GM12878 (cell line): ENCODE measurements around the gene TRIM69. TPM values are rescaled to one million over a fixed set of nuclear protein-coding genes. Genes with fewer than 3 reads are reported as not detected.

ENCODE experiments used
- BCL11A ChIP-seq: IDR thresholded peaks from 2 replicates; pipeline ENCODE4 v1.6.1; 2011; ENCODE audit warnings: low read depth, low read length
- BRCA1 ChIP-seq: IDR thresholded peaks from 2 replicates; pipeline ENCODE4 v1.6.1; 2011; ENCODE audit warnings: low read depth, low read length, improper control_type of control experiment
- CBX5 ChIP-seq: sonication (generic); IDR thresholded peaks from 2 replicates; pipeline ENCODE4 v1.6.1; 2016; ENCODE audit warnings: low read depth, moderate library complexity, mild to moderate bottlenecking, inconsistent platforms
- EGR1 ChIP-seq, 2 experiments: IDR thresholded peaks; 1 replicate in 1 of 2; 2 replicates in 1 of 2; pipeline ENCODE4 v1.6.1; 2011 to 2012; ENCODE audit warnings: low read depth in 2 of 2, low read length in 2 of 2, borderline replicate concordance in 1 of 2, mild to moderate bottlenecking in 1 of 2, moderate library complexity in 1 of 2
- EP300 ChIP-seq, 2 experiments: fragments of 150-350 bp in 1 of 2; IDR thresholded peaks; 2 replicates each; pipeline ENCODE4 v1.6.1; 2011 to 2012; ENCODE audit warnings: low read depth in 2 of 2, low read length in 2 of 2, borderline replicate concordance in 1 of 2, improper control_type of control experiment in 1 of 2, inconsistent platforms in 1 of 2; ENCODE audit not compliant: control insufficient read depth in 1 of 2
- ETV6 ChIP-seq, 2 experiments: fragments of 450-650 bp in 1 of 2; IDR thresholded peaks in 1 of 2; conservative IDR thresholded peaks in 1 of 2; 2 replicates each; pipeline ENCODE4 v1.6.1; 2014; ENCODE audit warnings: antibody characterized with exemption in 1 of 2, borderline replicate concordance in 1 of 2, low read depth in 1 of 2, mild to moderate bottlenecking in 1 of 2, moderate library complexity in 1 of 2
- HDGF ChIP-seq: fragments of 450-650 bp; IDR thresholded peaks from 2 replicates; pipeline ENCODE4 v1.6.1; 2016; ENCODE audit warnings: antibody characterized with exemption
- IKZF1 ChIP-seq: fragments of 450-650 bp; conservative IDR thresholded peaks from 2 replicates; pipeline ENCODE4 v1.6.1; 2017; ENCODE audit warnings: antibody characterized with exemption, mild to moderate bottlenecking
- IKZF2 ChIP-seq, 2 experiments: fragments of 450-650 bp; IDR thresholded peaks; 2 replicates each; pipeline ENCODE4 v1.6.1; 2017; ENCODE audit warnings: mild to moderate bottlenecking in 2 of 2, moderate library complexity in 2 of 2
- NFXL1 ChIP-seq: fragments of 450-650 bp; IDR thresholded peaks from 2 replicates; pipeline ENCODE4 v1.6.1; 2017; ENCODE audit warnings: antibody characterized with exemption, mild to moderate bottlenecking, borderline replicate concordance
- NRF1 ChIP-seq: conservative IDR thresholded peaks from 2 replicates; pipeline ENCODE4 v1.6.1; 2011; ENCODE audit warnings: mild to moderate bottlenecking, low read depth, low read length, improper control_type of control experiment
- POLR2AphosphoS5 ChIP-seq: IDR thresholded peaks from 2 replicates; pipeline ENCODE4 v1.6.1; 2011; ENCODE audit warnings: mild to moderate bottlenecking, low read length, inconsistent platforms
- RCOR1 ChIP-seq: conservative IDR thresholded peaks from 2 replicates; pipeline ENCODE4 v1.6.1; 2012; ENCODE audit warnings: low read depth, low read length, improper control_type of control experiment
- ZNF207 ChIP-seq: fragments of 450-650 bp; IDR thresholded peaks from 2 replicates; pipeline ENCODE4 v1.6.1; 2014; ENCODE audit warnings: antibody characterized with exemption, mild to moderate bottlenecking, borderline replicate concordance
- ZNF274 ChIP-seq: IDR thresholded peaks from one replicate; pipeline ENCODE4 v1.8.0; 2011; ENCODE audit not compliant: insufficient read length, insufficient read depth
- ZZZ3 ChIP-seq: IDR thresholded peaks from 2 replicates; pipeline ENCODE4 v1.6.1; 2011; ENCODE audit warnings: low read depth; ENCODE audit not compliant: control insufficient read depth, insufficient read length
- polyA plus RNA-seq, 11 experiments: library from polyadenylated mRNA; depleted of rRNA in 4 of 11; unstranded in 6 of 11; stranded (reverse) in 5 of 11; fragments of >200 nt; fragmentation: Nextera tagmentation in 4 of 11; fragmentation: Illumina TruSeq in 1 of 11; extraction: Ambion mirVana in 4 of 11; extraction: Trizol in 1 of 11; gene quantifications; 1 replicate in 1 of 11; 2 replicates in 10 of 11; pipeline versions ENCODE4 v1.2.1 to v1.2.3, GENCODE V29; 2011 to 2016; ENCODE audit warnings: inconsistent platforms in 2 of 11, missing spikeins in 2 of 11, low read depth in 1 of 11
- total RNA-seq, 4 experiments: library from RNA; depleted of rRNA in 3 of 4; stranded (reverse); fragments of >200 nt in 3 of 4; fragmentation: Illumina TruSeq in 1 of 4; extraction: Trizol in 1 of 4; gene quantifications; 2 replicates each; pipeline versions ENCODE4 v1.2.1 to v1.2.3, GENCODE V29; 2013 to 2021
- TF ChIP-seq, protein P1 (sequence below): IDR thresholded peaks from 2 replicates; pipeline ENCODE4 v1.6.1; 2012; ENCODE audit warnings: low read depth, low read length, improper control_type of control experiment
- TF ChIP-seq, protein P2 (sequence below): fragments of 450-650 bp; IDR thresholded peaks from 2 replicates; pipeline ENCODE4 v1.6.1; 2016; ENCODE audit warnings: mild to moderate bottlenecking
- TF ChIP-seq, protein P3 (sequence below): fragments of 450-650 bp; IDR thresholded peaks from 2 replicates; pipeline ENCODE4 v1.6.1; 2018; ENCODE audit warnings: mild to moderate bottlenecking, low read depth, moderate library complexity; ENCODE audit not compliant: partially characterized antibody
- TF ChIP-seq, protein P4 (sequence below): fragments of 450-650 bp; IDR thresholded peaks from 2 replicates; pipeline ENCODE4 v1.6.1; 2017; ENCODE audit warnings: low read depth, mild to moderate bottlenecking, moderate library complexity
- TF ChIP-seq, protein P5 (sequence below): fragments of 450-650 bp; IDR thresholded peaks from 2 replicates; pipeline ENCODE4 v1.6.1; 2014; ENCODE audit warnings: mild to moderate bottlenecking

Gene TRIM69
- total and polyA plus RNA-seq, 10 of the 15 experiments (the other 5 are each of a cell fraction or from before 2014, with no cell fraction given): 11.2 to 52.7 (median 37.8) TPM

DNA sequence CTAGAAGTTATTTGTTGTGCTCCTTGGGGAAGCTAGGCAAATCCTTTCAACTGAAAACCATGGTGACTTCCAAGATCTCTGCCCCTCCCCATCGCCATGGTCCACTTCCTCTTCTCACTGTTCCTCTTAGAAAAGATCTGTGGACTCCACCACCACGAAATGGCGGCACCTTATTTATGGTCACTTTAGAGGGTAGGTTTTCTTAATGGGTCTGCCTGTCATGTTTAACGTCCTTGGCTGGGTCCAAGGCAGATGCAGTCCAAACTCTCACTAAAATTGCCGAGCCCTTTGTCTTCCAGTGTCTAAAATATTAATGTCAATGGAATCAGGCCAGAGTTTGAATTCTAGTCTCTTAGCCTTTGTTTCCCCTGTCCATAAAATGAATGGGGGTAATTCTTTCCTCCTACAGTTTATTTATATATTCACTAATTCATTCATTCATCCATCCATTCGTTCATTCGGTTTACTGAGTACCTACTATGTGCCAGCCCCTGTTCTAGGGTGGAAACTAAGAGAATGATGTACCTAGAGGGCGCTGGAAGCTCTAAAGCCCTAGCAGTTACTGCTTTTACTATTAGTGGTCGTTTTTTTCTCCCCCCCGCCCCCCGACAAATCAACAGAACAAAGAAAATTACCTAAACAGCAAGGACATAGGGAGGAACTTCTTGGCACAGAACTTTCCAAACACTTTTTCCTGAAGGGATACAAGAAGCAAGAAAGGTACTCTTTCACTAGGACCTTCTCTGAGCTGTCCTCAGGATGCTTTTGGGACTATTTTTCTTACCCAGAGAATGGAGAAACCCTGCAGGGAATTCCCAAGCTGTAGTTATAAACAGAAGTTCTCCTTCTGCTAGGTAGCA, 25.9 kb upstream of the TRIM69 start (continued):
- TF ChIP-seq EGR1 (IDR thresholded peaks at IDR 0.05; ENCODE audit: borderline replicate concordance in 1 of 2, low read depth in 2 of 2, low read length in 2 of 2) (no peak), RCOR1 (no peak), ZNF274 (no peak), ZZZ3 (no peak), CBX5 (0 out of 2 replicates have a peak, but pooled peaks have one; percentile 50), IKZF2 (IDR thresholded peaks at IDR 0.05) (peak; percentile 84 to 85), POLR2AphosphoS5 (peak; percentile 94), IKZF1 (peak; percentile 68), HDGF (no peak), BCL11A (no peak), NFXL1 (no peak), NRF1 (no peak), ZNF207 (no peak; the same call in 1 of the 2 replicates), BRCA1 (no peak), EP300 (IDR thresholded peaks at IDR 0.05; ENCODE audit: borderline replicate concordance in 1 of 2, control insufficient read depth in 1 of 2, low read depth in 2 of 2, low read length in 2 of 2) (peak; percentile 11 to 56; a peak in 1 of 4 replicates), ETV6 (conservative IDR thresholded peaks at IDR 0.05 in 1 of 2, IDR thresholded peaks at IDR 0.05 in 1 of 2; ENCODE audit: borderline replicate concordance in 1 of 2, low read depth in 1 of 2) (peak in 1 of 2 experiments; percentile 21; a peak in 1 of 4 replicates)
- TF ChIP-seq, protein P1, sequence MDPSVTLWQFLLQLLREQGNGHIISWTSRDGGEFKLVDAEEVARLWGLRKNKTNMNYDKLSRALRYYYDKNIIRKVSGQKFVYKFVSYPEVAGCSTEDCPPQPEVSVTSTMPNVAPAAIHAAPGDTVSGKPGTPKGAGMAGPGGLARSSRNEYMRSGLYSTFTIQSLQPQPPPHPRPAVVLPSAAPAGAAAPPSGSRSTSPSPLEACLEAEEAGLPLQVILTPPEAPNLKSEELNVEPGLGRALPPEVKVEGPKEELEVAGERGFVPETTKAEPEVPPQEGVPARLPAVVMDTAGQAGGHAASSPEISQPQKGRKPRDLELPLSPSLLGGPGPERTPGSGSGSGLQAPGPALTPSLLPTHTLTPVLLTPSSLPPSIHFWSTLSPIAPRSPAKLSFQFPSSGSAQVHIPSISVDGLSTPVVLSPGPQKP: no peak
- TF ChIP-seq, protein P2, sequence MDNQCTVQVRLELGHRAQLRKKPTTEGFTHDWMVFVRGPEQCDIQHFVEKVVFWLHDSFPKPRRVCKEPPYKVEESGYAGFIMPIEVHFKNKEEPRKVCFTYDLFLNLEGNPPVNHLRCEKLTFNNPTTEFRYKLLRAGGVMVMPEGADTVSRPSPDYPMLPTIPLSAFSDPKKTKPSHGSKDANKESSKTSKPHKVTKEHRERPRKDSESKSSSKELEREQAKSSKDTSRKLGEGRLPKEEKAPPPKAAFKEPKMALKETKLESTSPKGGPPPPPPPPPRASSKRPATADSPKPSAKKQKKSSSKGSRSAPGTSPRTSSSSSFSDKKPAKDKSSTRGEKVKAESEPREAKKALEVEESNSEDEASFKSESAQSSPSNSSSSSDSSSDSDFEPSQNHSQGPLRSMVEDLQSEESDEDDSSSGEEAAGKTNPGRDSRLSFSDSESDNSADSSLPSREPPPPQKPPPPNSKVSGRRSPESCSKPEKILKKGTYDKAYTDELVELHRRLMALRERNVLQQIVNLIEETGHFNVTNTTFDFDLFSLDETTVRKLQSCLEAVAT: peak; percentile 71
- TF ChIP-seq, protein P3, sequence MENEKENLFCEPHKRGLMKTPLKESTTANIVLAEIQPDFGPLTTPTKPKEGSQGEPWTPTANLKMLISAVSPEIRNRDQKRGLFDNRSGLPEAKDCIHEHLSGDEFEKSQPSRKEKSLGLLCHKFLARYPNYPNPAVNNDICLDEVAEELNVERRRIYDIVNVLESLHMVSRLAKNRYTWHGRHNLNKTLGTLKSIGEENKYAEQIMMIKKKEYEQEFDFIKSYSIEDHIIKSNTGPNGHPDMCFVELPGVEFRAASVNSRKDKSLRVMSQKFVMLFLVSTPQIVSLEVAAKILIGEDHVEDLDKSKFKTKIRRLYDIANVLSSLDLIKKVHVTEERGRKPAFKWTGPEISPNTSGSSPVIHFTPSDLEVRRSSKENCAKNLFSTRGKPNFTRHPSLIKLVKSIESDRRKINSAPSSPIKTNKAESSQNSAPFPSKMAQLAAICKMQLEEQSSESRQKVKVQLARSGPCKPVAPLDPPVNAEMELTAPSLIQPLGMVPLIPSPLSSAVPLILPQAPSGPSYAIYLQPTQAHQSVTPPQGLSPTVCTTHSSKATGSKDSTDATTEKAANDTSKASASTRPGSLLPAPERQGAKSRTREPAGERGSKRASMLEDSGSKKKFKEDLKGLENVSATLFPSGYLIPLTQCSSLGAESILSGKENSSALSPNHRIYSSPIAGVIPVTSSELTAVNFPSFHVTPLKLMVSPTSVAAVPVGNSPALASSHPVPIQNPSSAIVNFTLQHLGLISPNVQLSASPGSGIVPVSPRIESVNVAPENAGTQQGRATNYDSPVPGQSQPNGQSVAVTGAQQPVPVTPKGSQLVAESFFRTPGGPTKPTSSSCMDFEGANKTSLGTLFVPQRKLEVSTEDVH: no peak
- TF ChIP-seq, protein P4, sequence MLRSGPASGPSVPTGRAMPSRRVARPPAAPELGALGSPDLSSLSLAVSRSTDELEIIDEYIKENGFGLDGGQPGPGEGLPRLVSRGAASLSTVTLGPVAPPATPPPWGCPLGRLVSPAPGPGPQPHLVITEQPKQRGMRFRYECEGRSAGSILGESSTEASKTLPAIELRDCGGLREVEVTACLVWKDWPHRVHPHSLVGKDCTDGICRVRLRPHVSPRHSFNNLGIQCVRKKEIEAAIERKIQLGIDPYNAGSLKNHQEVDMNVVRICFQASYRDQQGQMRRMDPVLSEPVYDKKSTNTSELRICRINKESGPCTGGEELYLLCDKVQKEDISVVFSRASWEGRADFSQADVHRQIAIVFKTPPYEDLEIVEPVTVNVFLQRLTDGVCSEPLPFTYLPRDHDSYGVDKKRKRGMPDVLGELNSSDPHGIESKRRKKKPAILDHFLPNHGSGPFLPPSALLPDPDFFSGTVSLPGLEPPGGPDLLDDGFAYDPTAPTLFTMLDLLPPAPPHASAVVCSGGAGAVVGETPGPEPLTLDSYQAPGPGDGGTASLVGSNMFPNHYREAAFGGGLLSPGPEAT: peak; percentile 86
- TF ChIP-seq, protein P5, sequence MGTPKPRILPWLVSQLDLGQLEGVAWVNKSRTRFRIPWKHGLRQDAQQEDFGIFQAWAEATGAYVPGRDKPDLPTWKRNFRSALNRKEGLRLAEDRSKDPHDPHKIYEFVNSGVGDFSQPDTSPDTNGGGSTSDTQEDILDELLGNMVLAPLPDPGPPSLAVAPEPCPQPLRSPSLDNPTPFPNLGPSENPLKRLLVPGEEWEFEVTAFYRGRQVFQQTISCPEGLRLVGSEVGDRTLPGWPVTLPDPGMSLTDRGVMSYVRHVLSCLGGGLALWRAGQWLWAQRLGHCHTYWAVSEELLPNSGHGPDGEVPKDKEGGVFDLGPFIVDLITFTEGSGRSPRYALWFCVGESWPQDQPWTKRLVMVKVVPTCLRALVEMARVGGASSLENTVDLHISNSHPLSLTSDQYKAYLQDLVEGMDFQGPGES: no peak
